Glutamatergic neuron (in vitro differentiated cells): ENCODE data around the gene GNG8. TPM values are rescaled to one million over a fixed set of nuclear protein-coding genes. Genes with fewer than 3 reads are reported as not detected.

Source experiments
- DNase-seq: peaks from one replicate; pipeline ENCODE4 v3.0.0; 2022
- H3K27ac Mint-ChIP-seq: one replicate; pipeline ENCODE4 v1.8.0; 2020; ENCODE audit warnings: mild to moderate bottlenecking, mixed read lengths, inconsistent platforms; ENCODE audit not compliant: unreplicated experiment
- H3K27me3 Mint-ChIP-seq: one replicate; pipeline ENCODE4 v1.8.0; 2020; ENCODE audit warnings: mild to moderate bottlenecking, moderate library complexity, mixed read lengths, inconsistent platforms; ENCODE audit not compliant: unreplicated experiment
- H3K36me3 Mint-ChIP-seq: one replicate; pipeline ENCODE4 v1.8.0; 2020; ENCODE audit warnings: mild to moderate bottlenecking, mixed read lengths, inconsistent platforms; ENCODE audit not compliant: unreplicated experiment
- H3K4me1 Mint-ChIP-seq: one replicate; pipeline ENCODE4 v1.8.0; 2020; ENCODE audit warnings: mild to moderate bottlenecking, low read depth, mixed read lengths, inconsistent platforms; ENCODE audit not compliant: unreplicated experiment
- H3K4me3 Mint-ChIP-seq: one replicate; pipeline ENCODE4 v1.8.0; 2020; ENCODE audit warnings: mild to moderate bottlenecking, mixed read lengths, inconsistent platforms; ENCODE audit not compliant: unreplicated experiment
- H3K9me3 Mint-ChIP-seq: one replicate; pipeline ENCODE4 v1.8.0; 2020; ENCODE audit warnings: mild to moderate bottlenecking, moderate library complexity, mixed read lengths, inconsistent platforms; ENCODE audit not compliant: unreplicated experiment
- CTCF ChIP-seq: fragments of 200-600 bp; sonication (generic); IDR thresholded peaks from one replicate; pipeline ENCODE4 v1.5.0; 2021; ENCODE audit not compliant: partially characterized antibody, unreplicated experiment
- total RNA-seq: library from RNA; stranded (reverse); fragmentation: NEBNext Ultra II Directional; extraction: Animal tissue kit (Norgen Biotek cat#: 25700); gene quantifications from one replicate; pipeline ENCODE4 v1.2.1, GENCODE V29; 2021; ENCODE audit not compliant: unreplicated experiment

GNG8 gene
- total RNA-seq, 1 donor from 2014 or later = 54.6 TPM

- TF ChIP-seq CTCF = no peak
- peaks cover 27% of the 10 kb centered on the region for H3K4me1 Mint-ChIP-seq
- H3K36me3 Mint-ChIP-seq = peaks cover 9% of the 10 kb centered on the region
- no peak for DNase-seq
- H3K4me3 Mint-ChIP-seq = peak overlapping the region; percentile 92
- H3K27ac Mint-ChIP-seq = peak overlapping the region; percentile 66
- peaks cover 13% of the 10 kb centered on the region for H3K27me3 Mint-ChIP-seq
- peaks cover 17% of the 10 kb centered on the region for H3K9me3 Mint-ChIP-seq
These were observed 32.8 kb downstream of the GNG8 start for GRCh38 chr19:46603195-46603637.

DNA sequence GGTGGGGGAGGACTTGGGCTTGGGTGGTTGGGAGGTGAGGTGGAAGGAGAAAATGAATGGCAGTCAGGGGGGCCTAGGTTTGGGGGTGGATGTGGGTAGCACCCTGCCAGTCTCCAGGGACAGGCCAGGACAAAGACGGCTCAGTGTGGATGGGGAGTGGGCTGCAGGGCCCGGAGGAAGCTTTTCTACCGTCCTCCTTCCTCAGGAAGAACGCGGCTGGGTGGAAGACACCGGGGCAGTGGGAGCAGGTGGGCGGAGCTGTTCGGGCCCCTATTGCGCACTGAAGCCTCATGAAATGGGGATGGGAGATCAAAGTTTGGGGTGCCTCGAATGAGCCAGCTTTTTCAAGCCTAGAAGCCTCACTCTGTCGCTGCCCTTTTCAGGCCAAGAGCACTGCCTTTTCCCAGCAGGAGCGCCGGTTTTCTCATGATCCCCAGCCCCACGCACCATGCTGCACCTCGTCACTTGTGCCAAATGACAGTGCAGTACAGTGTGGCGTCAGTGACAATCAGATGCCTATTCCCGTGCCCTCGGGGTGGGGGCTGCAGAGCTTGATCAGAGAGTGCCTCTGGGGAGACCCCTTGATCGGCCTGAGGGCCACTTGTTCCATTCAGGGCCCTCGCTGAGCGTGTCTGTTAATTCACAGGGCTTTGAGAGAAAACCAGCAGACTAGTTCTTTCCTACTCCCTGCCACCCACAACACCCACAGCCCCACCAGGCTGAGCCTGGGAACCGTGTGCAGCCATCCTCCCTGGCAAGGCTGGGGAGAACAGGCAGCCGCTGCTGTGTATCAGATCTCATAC, 33.4 kb downstream of the GNG8 start:
- Mint-ChIP-seq H3K27me3 (peaks cover 17% of the 10 kb centered on the region), H3K4me1 (peaks cover 25% of the 10 kb centered on the region), H3K36me3 (peaks cover 13% of the 10 kb centered on the region), H3K4me3 (peak overlapping the region; percentile 92), H3K9me3 (peaks cover 18% of the 10 kb centered on the region), H3K27ac (peak overlapping the region; percentile 87)
- TF ChIP-seq CTCF = no peak
- no peak for DNase-seq

- Mint-ChIP-seq H3K4me1 (peaks cover 18% of the 10 kb centered on the region), H3K27me3 (peaks cover 16% of the 10 kb centered on the region), H3K9me3 (peaks cover 23% of the 10 kb centered on the region), H3K4me3 (peak within 1 kb of the TSS; percentile 97), H3K36me3 (peaks cover 18% of the 10 kb centered on the region), H3K27ac (peak within 1 kb of the TSS; percentile 100)
- no peak for TF ChIP-seq CTCF
- peak; percentile 52 for DNase-seq
These were observed 34.4 kb downstream of the GNG8 start, which contains the start of gene CALM3 for GRCh38 chr19:46601318-46602224. Gene CALM3 (plus strand): TSS chr19:46601330. CDS start chr19:46601435, 105 bp downstream.

GRCh38 chr19:46600384-46601317, 35.4 kb downstream of the GNG8 start:
- TF ChIP-seq CTCF = no peak
- peaks cover 21% of the 10 kb centered on the region for H3K9me3 Mint-ChIP-seq
- peak; percentile 98 for DNase-seq
- H3K4me3 Mint-ChIP-seq = peak overlapping the region; percentile 97
- H3K36me3 Mint-ChIP-seq = peaks cover 18% of the 10 kb centered on the region
- peak overlapping the region; percentile 100 for H3K27ac Mint-ChIP-seq
- H3K4me1 Mint-ChIP-seq = peaks cover 12% of the 10 kb centered on the region
- H3K27me3 Mint-ChIP-seq = peaks cover 16% of the 10 kb centered on the region
